Prostate gland (tissue), 2 donors: Measurements from ENCODE around the gene RAD21L1. TPM values are rescaled to one million over a fixed set of nuclear protein-coding genes. Genes with fewer than 3 reads are reported as not detected.
A peak's percentile ranks its signal among the peaks of the same experiment; 100 is the strongest.

Experiments
- DNase-seq: peaks from one replicate; pipeline ENCODE4 v3.0.0-alpha.2; 2019; ENCODE audit warnings: low spot score
- H3K27ac ChIP-seq, 2 donors: fragments of 200-600 bp; sonication (generic); 2 replicates each; pipeline ENCODE4 v1.5.1; 2017 to 2019
- H3K27me3 ChIP-seq: fragments of 200-600 bp; sonication (generic); replicated peaks from 2 replicates; pipeline ENCODE4 v1.5.1; 2019; ENCODE audit not compliant: insufficient read depth
- H3K36me3 ChIP-seq, 2 donors: fragments of 200-600 bp; sonication (generic); 1 replicate in 1 of 2; 2 replicates in 1 of 2; pipeline versions ENCODE4 v1.5.1 to v1.8.1; 2017 to 2019
- H3K4me1 ChIP-seq: fragments of 200-600 bp; sonication (generic); replicated peaks from 2 replicates; pipeline ENCODE4 v1.5.1; 2019
- H3K4me3 ChIP-seq, 2 donors: fragments of 200-600 bp; sonication (generic); 2 replicates each; pipeline ENCODE4 v1.5.1; 2017 to 2019
- H3K9me3 ChIP-seq: fragments of 200-600 bp; sonication (generic); 2 replicates; pipeline ENCODE4 v1.5.1; 2017
- CTCF ChIP-seq, 4 experiments: fragments of 200-600 bp in 2 of 4; fragments of 450-650 bp in 2 of 4; sonication (generic) in 2 of 4; IDR thresholded peaks; 1 replicate in 3 of 4; 2 replicates in 1 of 4; pipeline ENCODE4 v1.5.1; 2016 to 2019; ENCODE audit warnings: antibody characterized with exemption in 4 of 4, mild to moderate bottlenecking in 2 of 4, moderate library complexity in 2 of 4
- POLR2A ChIP-seq: fragments of 450-650 bp; IDR thresholded peaks from one replicate; pipeline ENCODE4 v1.6.1; 2016; ENCODE audit warnings: antibody characterized with exemption, mild to moderate bottlenecking
- POLR2AphosphoS5 ChIP-seq: sonication (generic); formaldehyde crosslinking; IDR thresholded peaks from one replicate; pipeline ENCODE4 v1.6.1; 2017; ENCODE audit warnings: antibody characterized with exemption
- WGBS: methylation state at CpG from one replicate; pipeline ENCODE4 v1.1.5; 2018; 5-methylcytosine and 5-hydroxymethylcytosine counted together
- intact Hi-C: fragments of 100-400 bp; cut with DNase I; formaldehyde crosslinking; loops from one replicate; pipeline ENCODE4 v1.14.2; 2022
- total RNA-seq, 2 donors: library from RNA; depleted of rRNA; stranded (reverse); fragments of >200 nt; gene quantifications; one replicate each; pipeline ENCODE4 v1.1.0, GENCODE V29; 2016

The RAD21L1 gene
- total RNA-seq, 2 donors from 2014 or later: 3.0 TPM; not detected in 1

GRCh38 chr20:1209447-1210387 is 16.1 kb upstream of the RAD21L1 start:
- Histone ChIP-seq H3K4me3 (no peak overlapping the region), H3K9me3 (no peaks in the 10 kb centered on the region), H3K27ac (no peak overlapping the region), H3K36me3 (no peaks in the 10 kb centered on the region), H3K4me1 (no peaks in the 10 kb centered on the region), H3K27me3 (no peaks in the 10 kb centered on the region)
- no peak for DNase-seq
- WGBS: 59% methylated on average over 5 of the region's 5 CpGs
- intact Hi-C loops: loop anchor here (10.0 kb wide), 1 partner anchor 395 kb away; no protein-coding TSS in a partner anchor
- no peak for TF ChIP-seq POLR2A
- TF ChIP-seq CTCF (IDR thresholded peaks at IDR 0.05): no peak
- no peak for TF ChIP-seq POLR2AphosphoS5

GRCh38 chr20:1210501-1210900 is 15.3 kb upstream of the RAD21L1 start:
- Histone ChIP-seq H3K27me3 (no peaks in the 10 kb centered on the region), H3K9me3 (no peaks in the 10 kb centered on the region), H3K27ac (no peak overlapping the region), H3K4me3 (no peak overlapping the region), H3K36me3 (no peaks in the 10 kb centered on the region), H3K4me1 (no peaks in the 10 kb centered on the region)
- no peak for TF ChIP-seq POLR2A
- no peak for TF ChIP-seq CTCF (IDR thresholded peaks at IDR 0.05)
- TF ChIP-seq POLR2AphosphoS5: no peak
- no peak for DNase-seq
- 96% methylated on average over 1 of the region's 1 CpG for WGBS
- intact Hi-C loops: loop anchor here (10.0 kb wide), 1 partner anchor 396 kb away; no protein-coding TSS in a partner anchor

- Histone ChIP-seq H3K36me3 (no peaks in the 10 kb centered on the region), H3K27ac (no peak overlapping the region), H3K4me3 (no peak overlapping the region), H3K4me1 (no peaks in the 10 kb centered on the region), H3K27me3 (no peaks in the 10 kb centered on the region), H3K9me3 (no peaks in the 10 kb centered on the region)
- DNase-seq: no peak
- no peak for TF ChIP-seq POLR2AphosphoS5
- TF ChIP-seq POLR2A: no peak
- intact Hi-C loops: loop anchor here (10.0 kb wide), 1 partner anchor 397 kb away; no protein-coding TSS in a partner anchor
These were observed 13.8 kb upstream of the RAD21L1 start for GRCh38 chr20:1212023-1212422.

- no peak overlapping the region for H3K4me3 ChIP-seq
- DNase-seq: peak; percentile 67
- H3K4me1 ChIP-seq: no peaks in the 10 kb centered on the region
- H3K27me3 ChIP-seq: no peaks in the 10 kb centered on the region
- intact Hi-C loops: loop anchor here (10.0 kb wide), 1 partner anchor 398 kb away; no protein-coding TSS in a partner anchor
- no peaks in the 10 kb centered on the region for H3K36me3 ChIP-seq
- TF ChIP-seq POLR2AphosphoS5 (no peak), CTCF (IDR thresholded peaks at IDR 0.05) (peak; percentile 23 to 72 (median 56)), POLR2A (no peak)
- H3K27ac ChIP-seq: no peak overlapping the region
- WGBS: 13% methylated on average over 21 of the region's 21 CpGs
- no peaks in the 10 kb centered on the region for H3K9me3 ChIP-seq
These were observed 13.0 kb upstream of the RAD21L1 start for GRCh38 chr20:1212607-1213396.

- Histone ChIP-seq H3K27ac (no peak overlapping the region), H3K4me1 (no peaks in the 10 kb centered on the region), H3K9me3 (no peaks in the 10 kb centered on the region), H3K36me3 (no peaks in the 10 kb centered on the region), H3K27me3 (no peaks in the 10 kb centered on the region), H3K4me3 (no peak overlapping the region)
- no peak for TF ChIP-seq POLR2A
- TF ChIP-seq CTCF (IDR thresholded peaks at IDR 0.05): no peak
- TF ChIP-seq POLR2AphosphoS5: no peak
- intact Hi-C loops: loop anchor here (10.0 kb wide), 1 partner anchor 400 kb away; no protein-coding TSS in a partner anchor
- 61% methylated on average over 4 of the region's 4 CpGs for WGBS
- no peak for DNase-seq
These were observed 11.0 kb upstream of the RAD21L1 start for GRCh38 chr20:1214838-1215261.
